HG03175 (cell line): ENCODE data around the gene MAPRE3.
A peak's percentile ranks its signal among the peaks of the same experiment; 100 is the strongest.

ENCODE experiments used
- ATAC-seq: cut with Tn5 transposase; IDR thresholded peaks from one replicate; pipeline ENCODE4 v1.9.1; 2021; ENCODE audit warnings: mild to moderate bottlenecking, moderate library complexity; ENCODE audit not compliant: unreplicated experiment

Gene MAPRE3

DNA sequence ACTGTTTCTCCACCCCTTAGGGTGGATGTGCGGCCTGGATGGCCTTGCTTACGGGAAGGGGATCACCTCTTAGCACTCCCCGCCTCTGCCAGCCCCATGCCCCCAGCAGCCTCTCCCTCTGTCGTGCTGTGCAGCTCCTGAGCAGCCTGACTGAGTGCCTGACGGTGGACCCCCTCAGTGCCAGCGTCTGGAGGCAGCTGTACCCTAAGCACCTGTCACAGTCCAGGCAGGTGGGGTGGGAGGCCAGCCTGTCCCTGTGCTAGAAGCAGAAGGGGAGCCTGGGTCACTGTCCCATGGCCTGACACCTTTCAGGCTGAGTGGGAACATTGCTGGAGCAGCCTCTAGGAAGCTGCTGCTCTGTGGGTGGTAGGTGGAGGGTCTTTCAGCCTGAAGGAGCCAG lies 67.6 kb downstream of the MAPRE3 start:
- no peak for ATAC-seq

DNA sequence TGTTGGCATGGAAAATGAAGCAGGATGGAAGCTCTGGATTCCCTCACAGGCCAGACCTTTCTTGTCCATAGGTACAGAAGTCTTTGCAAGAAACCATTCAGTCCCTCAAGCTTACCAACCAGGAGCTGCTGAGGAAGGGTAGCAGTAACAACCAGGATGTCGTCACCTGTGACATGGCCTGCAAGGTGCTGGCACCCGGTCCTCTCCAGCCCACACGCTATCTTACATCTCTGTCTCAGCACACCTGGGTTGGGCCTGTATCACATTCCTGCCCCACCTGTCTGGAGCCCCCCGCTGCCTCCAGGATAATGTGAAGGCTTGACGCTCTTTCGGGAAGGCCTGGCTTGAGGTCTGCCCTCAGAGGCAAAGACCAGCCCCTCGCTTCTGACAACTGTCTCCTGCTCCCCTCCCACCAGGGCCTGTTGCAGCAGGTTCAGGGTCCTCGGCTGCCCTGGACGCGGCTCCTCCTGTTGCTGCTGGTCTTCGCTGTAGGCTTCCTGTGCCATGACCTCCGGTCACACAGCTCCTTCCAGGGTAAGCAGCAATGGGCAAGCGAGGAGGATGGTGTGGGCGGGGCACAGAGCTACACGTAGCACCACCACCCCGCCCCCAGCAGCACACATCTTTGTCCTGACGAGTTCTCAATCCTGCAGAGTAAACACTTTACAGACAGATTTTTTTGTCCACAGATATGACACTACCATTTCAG lies 68.3 kb downstream of the MAPRE3 start:
- no peak for ATAC-seq

DNA sequence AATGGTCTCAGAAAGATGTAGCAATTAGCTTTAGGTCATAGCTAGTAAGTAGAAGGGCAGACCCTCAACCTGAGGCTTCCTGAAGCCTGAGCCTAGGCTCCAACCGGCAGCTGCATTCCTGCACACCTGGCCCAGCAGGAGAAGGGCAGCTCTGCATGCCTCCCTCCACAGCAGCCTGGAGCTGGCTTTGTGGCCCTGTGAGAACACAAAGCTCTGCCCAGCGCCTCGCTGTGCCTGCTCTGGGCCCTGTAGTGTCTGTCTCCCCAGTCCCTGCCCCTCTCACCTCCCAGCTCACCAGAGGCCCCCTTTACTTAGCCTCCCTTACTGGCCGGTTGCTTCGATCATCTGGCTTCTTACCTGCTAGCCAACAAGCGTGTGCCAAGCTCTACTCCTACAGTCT lies 69.0 kb downstream of the MAPRE3 start:
- ATAC-seq, result no peak

DNA sequence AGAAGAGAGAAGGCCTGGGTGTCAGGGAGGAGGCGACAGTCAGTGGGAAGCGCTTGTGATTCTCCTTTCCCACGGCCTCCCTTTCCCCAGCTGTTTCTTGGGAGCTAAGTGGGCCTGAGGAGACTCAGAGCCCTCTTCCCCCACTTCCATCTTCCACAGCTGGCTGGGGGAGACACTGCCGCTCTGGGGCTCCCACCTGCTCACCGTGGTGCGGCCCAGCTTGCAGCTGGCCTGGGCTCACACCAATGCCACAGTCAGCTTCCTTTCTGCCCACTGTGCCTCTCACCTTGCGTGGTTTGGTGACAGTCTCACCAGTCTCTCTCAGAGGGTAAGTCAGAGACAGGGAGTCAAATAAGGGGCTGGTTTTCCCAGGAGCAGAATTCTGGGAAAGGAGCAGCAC lies 69.4 kb downstream of the MAPRE3 start:
- ATAC-seq, result no peak

DNA sequence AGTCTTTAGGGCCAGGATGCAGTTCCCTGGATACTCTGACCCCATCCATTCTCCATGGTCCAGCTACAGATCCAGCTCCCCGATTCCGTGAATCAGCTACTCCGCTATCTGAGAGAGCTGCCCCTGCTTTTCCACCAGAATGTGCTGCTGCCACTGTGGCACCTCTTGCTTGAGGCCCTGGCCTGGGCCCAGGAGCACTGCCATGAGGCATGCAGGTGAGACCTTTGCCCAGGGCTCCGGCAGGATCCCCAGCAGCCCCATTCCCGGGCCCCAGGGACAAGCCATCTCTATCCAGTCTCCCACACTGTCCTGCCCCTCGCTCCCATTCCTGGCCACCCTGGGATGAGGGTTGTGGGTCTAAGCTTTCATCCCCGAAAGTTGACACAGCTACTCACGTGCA lies 69.8 kb downstream of the MAPRE3 start:
- no peak for ATAC-seq

DNA sequence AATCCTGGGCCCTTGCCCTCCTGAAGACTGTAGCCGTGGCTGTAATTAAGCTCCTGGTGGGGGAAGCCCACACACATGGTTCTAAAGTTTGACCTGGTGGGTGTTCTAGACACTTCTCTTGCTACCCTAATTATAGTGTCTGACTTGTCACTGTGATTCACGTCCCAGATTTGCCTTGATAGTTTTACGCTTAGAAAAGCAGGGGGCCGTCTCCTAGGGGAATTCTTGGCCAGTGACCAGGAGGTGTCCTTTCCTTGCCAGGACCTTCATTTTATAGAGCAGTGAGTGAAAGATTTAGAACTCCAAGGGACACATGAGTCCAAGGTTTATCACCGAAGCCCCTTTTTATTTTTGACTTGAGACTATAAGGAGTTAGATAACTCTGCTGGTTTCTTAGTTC lies 71.3 kb downstream of the MAPRE3 start:
- no peak for ATAC-seq

DNA sequence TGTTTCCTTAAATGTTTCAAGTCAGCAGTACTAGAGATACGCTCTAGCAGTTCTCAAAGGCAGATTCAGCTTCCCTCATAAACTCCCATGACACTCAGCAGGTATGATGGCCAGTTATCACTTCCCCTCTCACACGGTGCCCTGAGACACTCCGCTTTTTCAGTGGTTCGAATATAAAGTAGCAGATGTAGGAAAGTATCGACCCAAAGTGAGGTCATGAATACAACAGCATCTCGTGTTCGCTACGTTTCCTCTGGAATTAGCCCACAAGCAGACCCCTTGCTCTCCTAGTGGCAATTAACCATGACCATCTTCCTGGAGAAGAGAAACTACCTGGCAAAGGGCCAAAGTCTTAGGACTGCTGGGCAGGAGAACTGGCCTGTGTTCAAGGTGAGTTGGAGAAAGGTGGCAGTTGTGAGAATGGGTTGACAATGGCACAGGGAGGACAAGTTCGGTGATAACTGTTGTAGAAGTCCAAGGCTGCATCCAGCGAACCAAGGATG lies 71.8 kb downstream of the MAPRE3 start:
- no peak for ATAC-seq

DNA sequence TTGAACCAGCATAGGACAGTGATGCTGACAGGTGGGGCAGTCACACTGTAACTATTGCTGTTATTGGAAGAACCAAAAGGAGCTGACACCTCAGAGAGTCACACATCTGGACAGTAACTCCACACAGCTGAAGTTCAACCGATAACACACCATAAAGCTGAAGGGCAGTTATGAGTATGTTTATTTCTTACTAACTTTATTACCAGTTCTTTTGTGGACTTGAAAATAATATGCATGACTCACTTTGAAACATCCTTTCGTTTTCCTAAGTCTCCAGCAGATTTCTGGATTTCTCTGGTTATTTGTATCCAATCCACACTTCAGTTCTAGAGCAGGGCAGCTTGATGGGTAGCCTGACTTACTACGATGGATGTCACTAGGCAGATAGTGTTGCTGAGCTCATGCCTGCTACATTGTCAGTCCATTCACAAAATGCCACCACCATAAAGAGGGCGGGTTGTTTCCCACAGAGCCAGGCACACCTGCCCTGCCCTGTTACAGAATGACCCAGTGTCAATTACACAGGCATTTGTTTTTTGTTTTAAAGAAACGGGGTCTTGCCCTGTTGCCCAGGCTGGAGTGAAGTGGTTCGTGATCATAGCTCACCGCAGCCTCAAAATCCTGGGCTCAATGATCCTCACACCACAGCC lies 72.7 kb downstream of the MAPRE3 start:
- no peak for ATAC-seq

DNA sequence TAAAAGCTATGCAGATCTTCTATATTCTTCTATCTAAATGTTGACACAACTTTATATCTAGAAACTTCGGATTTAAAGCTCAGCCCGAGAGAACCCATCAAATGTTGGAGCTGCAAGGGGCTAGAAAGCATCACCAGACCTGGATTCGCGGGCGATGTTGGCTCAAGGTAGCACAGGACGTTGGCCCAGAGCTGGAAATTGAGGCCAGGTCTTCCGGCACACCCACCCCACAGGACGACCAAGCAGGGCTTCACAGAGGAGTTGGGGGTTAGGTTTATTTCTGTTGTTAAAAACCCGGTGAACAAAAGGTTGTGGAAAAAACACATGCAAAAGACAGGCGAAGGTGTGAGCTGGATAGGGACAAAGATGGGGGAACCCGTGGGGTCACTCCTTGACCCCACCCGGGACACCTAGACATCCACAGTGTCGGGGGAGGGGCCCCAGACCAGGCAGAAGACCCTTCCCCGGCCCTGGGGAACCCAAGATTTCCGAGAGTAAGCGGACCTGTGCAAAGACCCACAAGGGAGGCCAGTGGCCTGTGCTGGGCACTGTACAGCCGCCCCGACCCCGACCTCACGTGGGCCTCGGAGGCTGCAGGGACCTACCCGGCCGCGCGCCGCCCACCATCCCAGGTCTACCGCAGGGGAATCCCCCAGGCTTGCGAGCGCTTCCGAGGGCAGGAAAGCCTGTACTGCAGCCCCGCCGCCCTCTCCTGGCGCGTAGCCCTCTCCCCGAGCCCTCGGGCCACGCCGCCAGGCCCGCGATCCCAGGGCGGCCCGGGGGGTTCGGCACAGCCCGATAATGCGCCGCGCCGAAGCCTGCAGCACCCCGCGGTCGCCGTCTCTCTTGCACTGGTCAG lies 79.2 kb downstream of the MAPRE3 start:
- ATAC-seq, result peak; percentile 6

DNA sequence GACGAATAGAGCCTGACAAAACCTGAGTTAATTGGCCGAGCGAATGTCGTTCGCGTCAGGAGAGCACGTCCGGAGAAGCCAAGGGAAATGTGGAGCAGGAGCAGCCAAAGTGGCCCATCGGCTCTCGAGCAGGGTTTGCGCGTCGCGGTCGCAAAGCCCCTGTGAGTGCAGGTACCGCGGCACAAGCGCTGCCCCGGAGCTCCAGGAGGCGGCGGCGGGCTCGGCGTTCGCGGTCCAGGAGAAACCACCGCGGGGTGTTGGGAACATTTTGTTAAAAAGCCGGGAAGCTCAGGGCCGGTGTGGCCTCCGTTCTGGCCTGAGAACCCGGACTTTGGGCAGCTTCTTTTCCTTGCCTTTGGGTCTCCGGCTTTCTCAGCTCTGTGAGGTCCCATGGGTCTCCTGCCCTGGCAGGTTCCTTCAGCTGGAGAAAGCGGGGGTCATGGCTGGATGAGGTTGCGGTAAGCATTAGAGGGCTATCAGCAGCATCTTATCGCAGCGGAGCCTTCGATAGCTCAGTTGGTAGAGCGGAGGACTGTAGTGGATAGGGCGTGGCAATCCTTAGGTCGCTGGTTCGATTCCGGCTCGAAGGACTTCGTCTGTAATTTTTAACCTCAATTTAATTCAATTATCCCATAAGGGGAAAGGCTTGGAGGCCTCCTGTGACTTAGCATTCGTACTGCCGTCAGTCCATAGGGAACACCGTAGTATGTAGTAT lies 80.0 kb downstream of the MAPRE3 start:
- ATAC-seq, result peak; percentile 59

DNA sequence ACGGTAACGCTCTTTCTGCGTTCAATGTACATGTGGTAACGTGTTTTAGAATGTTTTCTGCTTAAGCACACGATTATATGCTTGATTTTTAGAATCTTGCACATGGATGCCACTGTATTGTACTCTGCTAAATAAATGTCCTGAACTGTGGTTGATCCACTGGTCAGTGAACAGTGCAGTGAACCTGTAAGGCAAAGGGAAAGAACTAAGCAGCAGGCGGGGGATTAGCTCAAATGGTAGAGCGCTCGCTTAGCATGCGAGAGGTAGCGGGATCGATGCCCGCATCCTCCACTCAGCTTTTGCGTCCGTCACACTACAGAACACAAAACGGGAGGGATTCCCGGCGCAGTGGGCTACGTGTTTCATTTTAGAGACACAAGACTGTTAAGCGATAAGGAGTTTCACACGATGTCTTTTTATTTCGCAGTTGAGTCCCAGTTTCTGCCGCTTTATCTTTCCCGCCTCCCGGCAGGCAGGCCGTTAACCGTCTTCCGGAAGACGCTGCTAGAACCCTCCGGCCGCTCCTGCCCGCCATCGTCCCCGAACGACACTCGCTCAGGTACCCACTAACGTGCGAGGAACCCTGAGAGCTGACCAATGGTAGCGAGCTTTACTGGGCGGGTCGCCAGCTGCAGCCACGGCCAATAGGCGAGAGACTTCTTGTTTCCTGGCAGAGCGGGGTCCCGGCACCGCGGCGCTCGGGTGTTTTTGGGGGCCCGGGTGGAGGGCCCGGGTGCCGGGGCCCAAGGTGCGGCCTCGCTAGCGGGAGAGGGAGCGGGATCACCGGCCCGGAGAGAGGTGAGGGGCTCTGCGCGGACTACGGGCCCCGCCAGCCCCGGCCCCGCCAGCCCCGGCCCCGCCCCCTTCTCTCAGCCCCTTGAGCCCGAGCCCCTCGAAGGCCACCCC lies 80.8 kb downstream of the MAPRE3 start, which contains the start of gene AGBL5:
Gene AGBL5, plus strand, starts transcription at position 673 of the 906 bp plus-strand sequence. CDS start 1,291 bp downstream, outside the sequence.
- peak; percentile 73 for ATAC-seq

DNA sequence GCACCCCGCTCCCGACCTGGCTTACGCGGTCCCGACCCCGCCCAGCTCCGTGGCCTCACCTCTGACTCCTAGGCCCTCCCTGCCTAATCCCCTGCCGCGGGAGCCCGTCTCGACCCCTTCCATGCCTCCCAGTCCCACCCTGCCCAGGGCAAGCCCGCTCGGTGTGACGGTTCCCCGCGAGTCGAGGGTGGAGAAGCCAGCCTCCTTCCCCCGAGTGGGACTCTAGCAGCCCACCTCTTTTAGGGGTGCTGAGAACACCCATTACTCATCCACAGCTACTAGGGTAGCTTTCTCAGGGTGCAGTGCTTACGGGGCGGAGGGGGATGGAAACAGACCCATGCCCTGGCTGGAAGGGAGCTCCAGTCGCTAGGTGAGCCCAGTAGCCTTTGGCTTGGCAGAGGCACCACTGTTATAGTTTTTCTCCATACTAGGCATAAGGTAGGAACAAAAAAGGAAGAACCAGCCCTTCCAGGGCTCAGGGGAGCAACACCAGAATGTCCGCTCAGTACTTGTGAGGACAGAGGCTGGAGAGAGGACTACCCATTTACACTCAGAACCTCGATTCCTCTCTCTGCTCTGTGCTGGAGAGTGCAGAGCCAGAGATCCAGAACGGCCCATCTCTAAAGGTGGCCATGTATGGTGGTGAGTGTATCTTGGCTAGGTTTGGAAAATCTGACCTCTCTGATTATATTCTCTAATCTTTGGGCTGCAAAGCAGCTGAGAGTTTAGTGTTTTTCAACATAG lies 81.6 kb downstream of the MAPRE3 start:
- ATAC-seq, result no peak

DNA sequence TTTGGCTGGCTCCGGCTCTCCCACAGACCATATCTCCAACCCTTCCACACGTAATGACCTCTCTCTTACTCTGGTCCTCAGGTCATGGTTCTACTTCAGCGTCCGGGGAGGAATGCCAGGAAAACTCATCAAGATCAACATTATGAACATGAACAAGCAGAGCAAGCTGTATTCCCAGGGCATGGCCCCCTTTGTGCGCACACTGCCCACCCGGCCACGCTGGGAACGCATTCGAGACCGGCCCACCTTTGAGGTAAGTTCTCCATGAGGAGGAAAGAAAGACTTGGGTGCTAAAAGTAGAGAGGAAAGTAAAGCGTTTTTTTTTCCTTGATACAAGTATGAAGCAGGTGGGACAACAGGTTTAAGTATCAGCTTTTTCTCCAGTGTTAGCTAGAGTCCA lies 82.9 kb downstream of the MAPRE3 start:
- no peak for ATAC-seq

DNA sequence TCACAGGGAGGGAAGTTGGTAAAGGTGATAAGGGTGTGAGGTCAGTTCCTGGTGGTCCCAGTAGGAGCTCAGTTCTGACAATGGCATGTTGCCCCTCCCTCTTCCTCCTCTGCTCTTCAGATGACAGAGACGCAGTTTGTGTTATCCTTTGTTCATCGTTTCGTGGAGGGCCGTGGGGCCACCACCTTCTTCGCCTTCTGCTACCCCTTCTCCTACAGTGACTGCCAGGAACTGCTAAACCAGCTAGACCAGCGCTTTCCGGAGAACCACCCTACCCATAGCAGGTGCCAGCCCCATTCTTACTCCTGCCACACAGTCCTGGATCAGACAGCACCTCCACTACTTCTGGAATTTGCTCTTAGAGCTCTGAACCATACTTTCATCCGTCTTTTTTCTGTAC lies 83.3 kb downstream of the MAPRE3 start:
- no peak for ATAC-seq

DNA sequence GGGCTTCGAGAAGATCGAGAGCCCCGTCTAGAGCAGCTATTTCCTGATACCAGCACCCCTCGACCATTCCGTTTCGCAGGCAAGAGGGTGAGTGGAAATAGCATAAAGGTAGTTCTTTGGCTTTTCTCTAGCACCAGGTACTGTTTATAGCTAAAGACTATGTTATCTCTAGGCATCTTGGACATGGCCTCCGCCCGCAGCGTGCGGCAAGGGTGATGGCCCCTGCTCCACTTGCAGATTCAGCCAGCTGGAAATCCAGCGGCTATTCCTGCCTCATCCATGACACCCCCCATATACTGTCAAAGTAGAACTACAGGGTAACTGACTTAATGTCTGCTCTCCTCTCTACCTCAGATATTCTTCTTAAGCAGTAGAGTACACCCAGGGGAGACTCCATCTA lies 84.3 kb downstream of the MAPRE3 start:
- ATAC-seq, result no peak

DNA sequence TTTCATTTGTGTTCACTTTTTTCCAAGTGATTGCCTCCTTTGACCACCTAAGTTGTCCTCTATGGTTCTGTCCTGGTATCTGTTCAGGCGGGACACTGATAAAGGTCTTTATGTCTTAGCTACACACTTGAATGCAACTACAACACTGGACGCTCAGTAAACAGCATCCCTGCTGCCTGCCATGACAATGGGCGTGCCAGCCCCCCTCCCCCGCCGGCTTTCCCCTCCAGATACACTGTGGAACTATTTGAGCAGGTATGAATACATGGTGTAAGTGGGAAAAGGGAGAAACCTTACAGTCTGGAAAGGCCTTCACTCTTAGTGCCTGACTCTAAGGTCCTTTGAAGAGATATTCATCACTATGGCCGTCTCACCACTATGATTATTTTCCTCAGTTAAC lies 86.7 kb downstream of the MAPRE3 start:
- ATAC-seq, result no peak

DNA sequence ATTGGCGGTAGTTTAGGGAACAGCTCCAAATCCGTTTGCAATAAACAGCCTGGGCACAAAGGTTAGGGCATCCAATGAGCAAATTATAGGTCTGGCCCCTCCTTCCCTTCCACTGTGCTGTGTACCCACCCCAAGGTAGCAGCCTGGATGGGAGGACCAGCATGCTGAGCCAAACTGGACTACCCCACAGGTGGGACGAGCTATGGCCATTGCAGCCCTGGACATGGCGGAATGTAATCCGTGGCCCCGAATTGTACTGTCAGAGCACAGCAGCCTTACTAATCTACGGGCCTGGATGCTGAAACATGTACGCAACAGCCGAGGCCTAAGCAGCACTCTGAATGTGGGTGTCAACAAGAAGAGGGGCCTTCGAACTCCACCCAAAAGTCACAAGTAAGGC lies 87.8 kb downstream of the MAPRE3 start:
- ATAC-seq, result no peak

DNA sequence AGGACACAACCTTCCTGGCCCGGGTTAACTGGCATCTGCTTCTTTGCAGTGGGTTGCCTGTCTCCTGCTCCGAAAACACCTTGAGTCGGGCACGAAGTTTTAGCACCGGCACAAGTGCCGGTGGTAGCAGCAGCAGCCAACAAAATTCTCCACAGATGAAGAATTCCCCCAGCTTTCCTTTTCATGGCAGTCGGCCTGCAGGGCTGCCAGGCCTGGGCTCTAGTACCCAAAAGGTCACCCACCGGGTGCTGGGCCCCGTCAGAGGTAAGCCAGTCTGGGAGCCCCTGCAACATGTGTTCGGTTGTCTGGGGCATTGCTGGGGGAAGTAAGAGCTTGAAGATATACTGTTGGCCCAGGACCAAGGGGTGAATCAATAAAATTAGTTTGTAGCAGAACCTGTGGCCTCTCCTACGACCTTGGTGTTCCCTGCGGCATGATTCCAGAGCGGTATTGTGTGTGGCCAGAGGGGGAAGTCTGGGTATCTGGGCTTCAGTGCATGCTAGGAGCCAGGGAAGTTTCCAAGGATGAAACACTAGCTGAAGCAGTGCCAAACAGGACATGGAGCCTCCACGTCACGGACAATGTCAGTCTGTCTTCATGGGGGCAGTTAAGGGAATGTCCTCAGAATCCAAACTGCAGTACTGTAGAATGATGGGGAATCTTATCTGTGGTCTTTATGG lies 88.8 kb downstream of the MAPRE3 start:
- ATAC-seq, result no peak

DNA sequence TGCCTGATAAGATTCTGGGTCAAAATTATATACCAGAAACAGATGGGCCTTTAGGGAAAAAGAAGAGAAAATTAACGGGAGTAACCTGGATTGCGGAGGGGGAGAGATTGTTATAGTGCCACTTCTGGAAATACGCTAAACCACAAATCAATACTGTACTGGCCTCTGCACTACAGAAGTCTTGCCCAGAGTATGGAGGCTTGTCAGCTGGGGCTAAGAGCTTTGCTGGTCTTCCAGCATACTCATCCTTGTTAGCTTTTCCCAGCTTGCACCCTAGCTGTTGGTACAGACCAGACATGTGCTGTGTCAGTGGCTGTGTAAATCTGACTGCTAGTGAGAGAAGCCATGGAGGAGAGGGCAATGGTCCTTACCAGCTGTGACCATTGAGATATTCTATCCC lies 89.9 kb downstream of the MAPRE3 start:
- ATAC-seq, result no peak
